ENCODE results near the gene BTN3A1. TPM values are rescaled to one million over a fixed set of nuclear protein-coding genes. Genes with fewer than 3 reads are reported as not detected.

Gene BTN3A1
- total and polyA plus RNA-seq, 8 donors: 3.9 to 33.5 (median 12.5) TPM

GRCh38 chr6:26436018-26436417 lies 33.9 kb downstream of the BTN3A1 start:
- Histone ChIP-seq H3K36me3 (no peaks in the 10 kb centered on the region), H3K27ac (no peak overlapping the region), H3K27me3 (no peaks in the 10 kb centered on the region), H3K4me3 (no peak overlapping the region), H3K9me3 (no peaks in the 10 kb centered on the region), H3K4me1 (peaks cover 0 to 4% (median 0%) of the 10 kb centered on the region in 3 donors)
- ATAC-seq (no peak), FAIRE-seq (no peak), DNase-seq (no peak)
- 85 to 95% methylated on average over 4 of the region's 4 CpGs for WGBS, 2 donors
- intact Hi-C loops (cut with DNase I): no loop called here
- TF ChIP-seq, protein P1, sequence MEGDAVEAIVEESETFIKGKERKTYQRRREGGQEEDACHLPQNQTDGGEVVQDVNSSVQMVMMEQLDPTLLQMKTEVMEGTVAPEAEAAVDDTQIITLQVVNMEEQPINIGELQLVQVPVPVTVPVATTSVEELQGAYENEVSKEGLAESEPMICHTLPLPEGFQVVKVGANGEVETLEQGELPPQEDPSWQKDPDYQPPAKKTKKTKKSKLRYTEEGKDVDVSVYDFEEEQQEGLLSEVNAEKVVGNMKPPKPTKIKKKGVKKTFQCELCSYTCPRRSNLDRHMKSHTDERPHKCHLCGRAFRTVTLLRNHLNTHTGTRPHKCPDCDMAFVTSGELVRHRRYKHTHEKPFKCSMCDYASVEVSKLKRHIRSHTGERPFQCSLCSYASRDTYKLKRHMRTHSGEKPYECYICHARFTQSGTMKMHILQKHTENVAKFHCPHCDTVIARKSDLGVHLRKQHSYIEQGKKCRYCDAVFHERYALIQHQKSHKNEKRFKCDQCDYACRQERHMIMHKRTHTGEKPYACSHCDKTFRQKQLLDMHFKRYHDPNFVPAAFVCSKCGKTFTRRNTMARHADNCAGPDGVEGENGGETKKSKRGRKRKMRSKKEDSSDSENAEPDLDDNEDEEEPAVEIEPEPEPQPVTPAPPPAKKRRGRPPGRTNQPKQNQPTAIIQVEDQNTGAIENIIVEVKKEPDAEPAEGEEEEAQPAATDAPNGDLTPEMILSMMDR (IDR thresholded peaks at IDR 0.05): no peak

DNA sequence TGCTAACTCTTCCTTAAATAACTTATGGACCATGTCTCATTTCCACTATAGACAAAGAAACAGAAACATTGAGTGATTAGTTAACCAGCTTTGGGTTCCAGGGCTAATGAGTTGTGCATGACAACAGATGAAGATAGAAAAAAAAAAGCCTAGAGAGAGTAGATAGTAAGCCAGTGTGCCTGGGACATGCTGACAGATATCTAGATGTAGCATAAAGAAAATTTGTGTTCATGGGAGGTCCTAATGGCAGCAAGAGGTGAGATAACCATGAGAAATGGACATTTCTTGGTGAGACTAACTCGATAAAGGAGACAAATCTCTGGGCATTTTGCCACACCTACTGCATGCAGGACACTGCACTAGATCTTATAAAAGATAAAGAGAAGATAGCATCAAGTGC lies 35.5 kb downstream of the BTN3A1 start:
- H3K27me3 ChIP-seq: no peaks in the 10 kb centered on the region
- no peak for FAIRE-seq
- no peak for ATAC-seq
- TF ChIP-seq, protein P1 (IDR thresholded peaks at IDR 0.05): no peak
- no peaks in the 10 kb centered on the region for H3K9me3 ChIP-seq
- H3K4me1 ChIP-seq: peaks cover 0 to 12% (median 0%) of the 10 kb centered on the region in 3 donors
- intact Hi-C loops (cut with DNase I): no loop called here
- no peak overlapping the region for H3K27ac ChIP-seq
- DNase-seq: no peak
- 85 to 86% methylated on average over 1 of the region's 1 CpG for WGBS, 2 donors
- H3K4me3 ChIP-seq: no peak overlapping the region
- H3K36me3 ChIP-seq: no peaks in the 10 kb centered on the region

DNA sequence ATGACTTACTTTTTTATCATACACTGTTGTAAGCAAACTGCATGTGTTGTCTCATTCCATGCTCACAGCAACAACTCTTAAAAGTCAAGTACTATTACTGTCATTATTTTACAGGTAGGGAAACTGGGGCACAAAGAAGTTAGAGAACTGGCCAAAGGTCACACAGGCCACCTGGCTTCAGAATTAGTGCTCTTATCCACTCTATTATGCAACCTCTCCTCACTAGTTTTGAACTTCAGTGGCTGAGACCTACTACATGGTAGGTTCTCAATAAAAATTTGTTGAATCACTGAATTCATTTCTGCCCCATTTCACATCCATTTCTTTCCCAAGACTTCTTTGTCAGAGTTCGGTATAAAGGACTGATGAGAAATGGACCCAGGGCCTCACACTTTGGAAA lies 35.9 kb downstream of the BTN3A1 start:
- H3K27ac ChIP-seq: no peak overlapping the region
- H3K27me3 ChIP-seq: no peaks in the 10 kb centered on the region
- FAIRE-seq (no peak), ATAC-seq (no peak), DNase-seq (no peak)
- TF ChIP-seq, protein P1 (IDR thresholded peaks at IDR 0.05): no peak
- WGBS, 2 donors: 93 to 100% methylated on average over 1 of the region's 1 CpG
- H3K4me3 ChIP-seq: no peak overlapping the region
- H3K9me3 ChIP-seq: no peaks in the 10 kb centered on the region
- intact Hi-C loops (cut with DNase I): no loop called here
- H3K4me1 ChIP-seq: peaks cover 0 to 12% (median 0%) of the 10 kb centered on the region in 3 donors
- H3K36me3 ChIP-seq: no peaks in the 10 kb centered on the region

- TF ChIP-seq, protein P1 (IDR thresholded peaks at IDR 0.05): no peak
- no peak for FAIRE-seq
- peak in 1 of 4 donors; percentile 6 for ATAC-seq
- Histone ChIP-seq H3K4me1 (peaks cover 0 to 12% (median 0%) of the 10 kb centered on the region in 3 donors), H3K4me3 (peak overlapping the region in 3 of 4 donors; percentile 14 to 48 (median 33)), H3K27me3 (no peaks in the 10 kb centered on the region), H3K9me3 (no peaks in the 10 kb centered on the region), H3K36me3 (no peaks in the 10 kb centered on the region), H3K27ac (peak overlapping the region in 3 of 4 donors; percentile 46 to 88 (median 82))
- intact Hi-C loops (cut with DNase I): no loop called here
- 51 to 61% methylated on average over 7 of the region's 7 CpGs for WGBS, 2 donors
- DNase-seq: no peak
Observed at GRCh38 chr6:26439151-26440125, 37.4 kb downstream of the BTN3A1 start.

DNA sequence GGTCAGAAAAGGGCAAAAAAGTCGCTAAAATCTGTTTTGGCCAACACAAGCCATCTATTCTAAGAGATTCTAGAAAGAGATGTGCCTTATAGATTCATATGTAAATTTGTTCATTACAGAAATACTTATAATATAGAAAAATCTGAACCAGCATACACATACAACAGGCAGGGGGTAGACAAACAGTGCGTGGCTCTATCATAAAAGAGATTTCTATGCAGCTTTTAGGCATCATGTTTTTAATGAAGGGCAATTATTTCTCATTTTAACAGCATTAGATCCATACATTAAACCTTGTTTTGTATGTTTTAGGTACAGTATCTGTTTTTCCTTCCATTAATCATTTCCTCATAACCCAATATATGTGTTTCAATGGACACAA lies 38.9 kb downstream of the BTN3A1 start:
- WGBS, 2 donors: 50 to 72% methylated on average over 2 of the region's 2 CpGs
- H3K27me3 ChIP-seq: no peaks in the 10 kb centered on the region
- H3K36me3 ChIP-seq: no peaks in the 10 kb centered on the region
- intact Hi-C loops (cut with DNase I): no loop called here
- H3K4me3 ChIP-seq: peak overlapping the region in 3 of 4 donors; percentile 4 to 48 (median 33)
- H3K9me3 ChIP-seq: no peaks in the 10 kb centered on the region
- peak overlapping the region in 2 of 4 donors; percentile 82 to 88 for H3K27ac ChIP-seq
- FAIRE-seq (no peak), DNase-seq (no peak), ATAC-seq (peak in 1 of 4 donors; percentile 9)
- TF ChIP-seq, protein P1 (IDR thresholded peaks at IDR 0.05): no peak
- peaks cover 0 to 12% (median 0%) of the 10 kb centered on the region in 3 donors for H3K4me1 ChIP-seq
